Measurements from ENCODE around the gene WDR27.
"Not testable (repeated sequence)": the region's sequence is repeated elsewhere in the genome, so short reads cannot be mapped to it uniquely, and the experiment has no call there.

- not testable (repeated sequence) for TF ChIP-seq CTCF (IDR thresholded peaks at IDR 0.05; ENCODE audit: low read length); EZH2 (IDR thresholded peaks at IDR 0.05; ENCODE audit: borderline replicate concordance, low read length)
Observed at GRCh38 chr6:169466256-169466655, 235.6 kb downstream of the WDR27 start.
